Kidney (tissue), 14 donors: Measurements from ENCODE around the gene PITPNC1. TPM values are rescaled to one million over a fixed set of nuclear protein-coding genes. Genes with fewer than 3 reads are reported as not detected.

Experiments
- DNase-seq, 5 donors: peaks; one replicate each; pipeline ENCODE4 v3.0.0-alpha.2; 2013 to 2020
- FAIRE-seq: peaks from 2 replicates; lab custom pipeline; 2012; peaks lifted over from hg19 to GRCh38; lab: Jason Lieb, UNC
- H3K27ac ChIP-seq, 2 donors: one replicate each; pipeline ENCODE4 v1.7.0; 2013; ENCODE audit warnings: low read depth in 2 of 2, low read length in 2 of 2, inconsistent platforms in 1 of 2
- H3K27me3 ChIP-seq: one replicate; pipeline ENCODE4 v1.7.1; 2013; ENCODE audit warnings: low read length, inconsistent platforms; ENCODE audit not compliant: control insufficient read depth, insufficient read depth
- H3K36me3 ChIP-seq, 3 donors: one replicate each; pipeline versions ENCODE4 v1.7.0 to v1.7.1; 2013; ENCODE audit warnings: low read length in 3 of 3, control low read depth in 1 of 3, inconsistent platforms in 1 of 3; ENCODE audit not compliant: insufficient read depth in 3 of 3, control insufficient read depth in 2 of 3
- H3K4me1 ChIP-seq, 3 donors: one replicate each; pipeline versions ENCODE4 v1.7.0 to v1.7.1; 2013; ENCODE audit warnings: low read length in 3 of 3, inconsistent platforms in 1 of 3, low read depth in 1 of 3; ENCODE audit not compliant: control insufficient read depth in 2 of 3, insufficient read depth in 2 of 3
- H3K4me3 ChIP-seq, 3 donors: one replicate each; pipeline versions ENCODE4 v1.7.0 to v1.8.1; 2013; ENCODE audit warnings: low read length in 3 of 3, control low read depth in 1 of 3, inconsistent platforms in 1 of 3
- H3K9ac ChIP-seq, 3 donors: one replicate each; pipeline versions ENCODE4 v1.7.0 to v1.7.1; 2013; ENCODE audit warnings: low read length in 3 of 3, control low read depth in 1 of 3, inconsistent platforms in 1 of 3
- H3K9me3 ChIP-seq, 3 donors: one replicate each; pipeline versions ENCODE4 v1.7.0 to v1.7.1; 2013; ENCODE audit warnings: low read length in 3 of 3, control low read depth in 1 of 3, inconsistent platforms in 1 of 3; ENCODE audit not compliant: control insufficient read depth in 2 of 3, insufficient read depth in 1 of 3
- CTCF ChIP-seq: IDR thresholded peaks from 3 replicates; pipeline ENCODE4 v1.5.1; 2012; ENCODE audit warnings: mild to moderate bottlenecking, moderate library complexity, borderline replicate concordance; ENCODE audit not compliant: insufficient read depth; ENCODE audit errors: extremely low read depth
- intact Hi-C: fragments of 100-400 bp; cut with DNase I; formaldehyde crosslinking; loops from one replicate; pipeline ENCODE4 v1.11.1; 2022
- polyA plus RNA-seq: library from polyadenylated mRNA; stranded (reverse); fragments of 350-450 nt; fragmentation: Illumina TruSeq; extraction: RNeasy Lipid Tissue Mini Kit (QIAGEN cat#74804); gene quantifications from one replicate; pipeline ENCODE4 v1.2.3, GENCODE V29; 2014; ENCODE audit warnings: low read depth, low replicate concordance; ENCODE audit not compliant: insufficient read depth
- total RNA-seq: library from RNA; stranded (reverse); fragmentation: NEBNext Ultra II Directional; extraction: Animal tissue kit (Norgen Biotek cat#: 25700); gene quantifications from one replicate; pipeline ENCODE4 v1.2.1, GENCODE V29; 2021
- donor health status: control.
- donor health status: control.
- donor health status: control.
- donor health status: control.
- donor health status: control.
- donor health status: DM: yes; HTN: yes; CAD: no.
- donor health status: Normal renal cell carcinoma (clear cell type).

Gene PITPNC1
- total and polyA plus RNA-seq, 2 donors from 2014 or later: 14.2 to 41.3 TPM

- FAIRE-seq (no peak), DNase-seq (no peak)
- Histone ChIP-seq H3K4me1 (peaks cover 0 to 12% (median 6%) of the 10 kb centered on the region in 3 donors), H3K36me3 (no peaks in the 10 kb centered on the region), H3K9ac (no peak overlapping the region), H3K9me3 (no peaks in the 10 kb centered on the region), H3K27ac (no peak overlapping the region), H3K4me3 (no peak overlapping the region), H3K27me3 (no peaks in the 10 kb centered on the region)
- TF ChIP-seq CTCF: no peak
- intact Hi-C loops: no loop called here
Observed at GRCh38 chr17:67610061-67610460, 233.0 kb downstream of the PITPNC1 start.

GRCh38 chr17:67613961-67614360, 236.9 kb downstream of the PITPNC1 start:
- H3K9me3 ChIP-seq: no peaks in the 10 kb centered on the region
- no peak for TF ChIP-seq CTCF
- intact Hi-C loops: no loop called here
- no peaks in the 10 kb centered on the region for H3K36me3 ChIP-seq
- H3K4me3 ChIP-seq: no peak overlapping the region
- H3K27ac ChIP-seq: no peak overlapping the region
- H3K9ac ChIP-seq: no peak overlapping the region
- no peak for DNase-seq
- no peaks in the 10 kb centered on the region for H3K4me1 ChIP-seq
- H3K27me3 ChIP-seq: no peaks in the 10 kb centered on the region
- FAIRE-seq: no peak

GRCh38 chr17:67615011-67615561, 238.0 kb downstream of the PITPNC1 start:
- H3K9me3 ChIP-seq: no peaks in the 10 kb centered on the region
- H3K4me3 ChIP-seq: no peak overlapping the region
- no peaks in the 10 kb centered on the region for H3K36me3 ChIP-seq
- no peak overlapping the region for H3K27ac ChIP-seq
- no peaks in the 10 kb centered on the region for H3K4me1 ChIP-seq
- no peaks in the 10 kb centered on the region for H3K27me3 ChIP-seq
- FAIRE-seq (no peak), DNase-seq (no peak)
- intact Hi-C loops: no loop called here
- TF ChIP-seq CTCF: no peak
- H3K9ac ChIP-seq: no peak overlapping the region

- no peak for TF ChIP-seq CTCF
- no peak for FAIRE-seq
- H3K9me3 ChIP-seq: no peaks in the 10 kb centered on the region
Observed at GRCh38 chr17:67615736-67616135, 238.7 kb downstream of the PITPNC1 start.

More at GRCh38 chr17:67615736-67616135, 238.7 kb downstream of the PITPNC1 start:
- H3K9ac ChIP-seq: no peak overlapping the region
- intact Hi-C loops: no loop called here
- H3K27me3 ChIP-seq: no peaks in the 10 kb centered on the region
- H3K4me1 ChIP-seq: no peaks in the 10 kb centered on the region
- no peaks in the 10 kb centered on the region for H3K36me3 ChIP-seq
- H3K4me3 ChIP-seq: no peak overlapping the region
- H3K27ac ChIP-seq: no peak overlapping the region
- DNase-seq: no peak
